ENCODE measurements around the gene SRGN.

The SRGN gene

DNA sequence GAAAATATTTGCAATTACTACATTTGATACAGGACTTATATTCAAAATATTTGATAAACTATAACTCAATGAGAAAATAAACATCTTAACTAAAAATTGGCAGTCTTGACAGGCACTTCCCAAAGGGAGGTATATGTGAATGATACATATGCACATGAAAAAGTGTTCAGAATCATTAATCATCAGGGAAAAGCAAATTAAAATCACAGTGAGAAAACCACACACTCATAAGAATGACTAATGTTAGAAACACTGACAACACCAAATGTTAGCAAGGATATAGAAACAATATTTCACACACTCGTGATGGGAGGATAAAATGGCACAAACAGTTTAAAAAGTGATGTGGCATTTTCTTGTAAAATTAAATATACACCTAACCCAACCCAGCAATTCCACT is 32.0 kb downstream of the SRGN start:
- Histone ChIP-seq H3K27me3 (ENCODE audit: insufficient read depth, low read length) (no peaks in the 10 kb centered on the region), H4K20me1 (ENCODE audit: insufficient read depth, low read length) (no peaks in the 10 kb centered on the region), H3K9me3 (ENCODE audit: low read length) (no peaks in the 10 kb centered on the region), H3K27ac (ENCODE audit: low read depth, low read length, poor library complexity, severe bottlenecking) (no peak overlapping the region), H3K36me3 (ENCODE audit: insufficient read depth, low read length) (no peaks in the 10 kb centered on the region), H3K9me2 (ENCODE audit: low read depth, low read length) (no peaks in the 10 kb centered on the region), H3K4me3 (ENCODE audit: low read depth, low read length, poor library complexity, severe bottlenecking) (no peak overlapping the region), H2AFZ (ENCODE audit: low read length) (no peak overlapping the region), H3K4me2 (ENCODE audit: low read length) (no peak overlapping the region), H3F3A (ENCODE audit: insufficient read depth, low read length) (no peaks in the 10 kb centered on the region), H3K9ac (ENCODE audit: low read length) (no peak overlapping the region), H3K79me2 (ENCODE audit: insufficient read depth, low read length) (peaks cover 5% of the 10 kb centered on the region), H3K4me1 (ENCODE audit: insufficient read depth, low read length, severe bottlenecking) (peaks cover 8% of the 10 kb centered on the region)
- TF ChIP-seq EZH2 (IDR thresholded peaks at IDR 0.05; ENCODE audit: borderline replicate concordance, low read length), result no peak
- TF ChIP-seq, protein P1, sequence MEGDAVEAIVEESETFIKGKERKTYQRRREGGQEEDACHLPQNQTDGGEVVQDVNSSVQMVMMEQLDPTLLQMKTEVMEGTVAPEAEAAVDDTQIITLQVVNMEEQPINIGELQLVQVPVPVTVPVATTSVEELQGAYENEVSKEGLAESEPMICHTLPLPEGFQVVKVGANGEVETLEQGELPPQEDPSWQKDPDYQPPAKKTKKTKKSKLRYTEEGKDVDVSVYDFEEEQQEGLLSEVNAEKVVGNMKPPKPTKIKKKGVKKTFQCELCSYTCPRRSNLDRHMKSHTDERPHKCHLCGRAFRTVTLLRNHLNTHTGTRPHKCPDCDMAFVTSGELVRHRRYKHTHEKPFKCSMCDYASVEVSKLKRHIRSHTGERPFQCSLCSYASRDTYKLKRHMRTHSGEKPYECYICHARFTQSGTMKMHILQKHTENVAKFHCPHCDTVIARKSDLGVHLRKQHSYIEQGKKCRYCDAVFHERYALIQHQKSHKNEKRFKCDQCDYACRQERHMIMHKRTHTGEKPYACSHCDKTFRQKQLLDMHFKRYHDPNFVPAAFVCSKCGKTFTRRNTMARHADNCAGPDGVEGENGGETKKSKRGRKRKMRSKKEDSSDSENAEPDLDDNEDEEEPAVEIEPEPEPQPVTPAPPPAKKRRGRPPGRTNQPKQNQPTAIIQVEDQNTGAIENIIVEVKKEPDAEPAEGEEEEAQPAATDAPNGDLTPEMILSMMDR (IDR thresholded peaks at IDR 0.05; ENCODE audit: low read length), result no peak

DNA sequence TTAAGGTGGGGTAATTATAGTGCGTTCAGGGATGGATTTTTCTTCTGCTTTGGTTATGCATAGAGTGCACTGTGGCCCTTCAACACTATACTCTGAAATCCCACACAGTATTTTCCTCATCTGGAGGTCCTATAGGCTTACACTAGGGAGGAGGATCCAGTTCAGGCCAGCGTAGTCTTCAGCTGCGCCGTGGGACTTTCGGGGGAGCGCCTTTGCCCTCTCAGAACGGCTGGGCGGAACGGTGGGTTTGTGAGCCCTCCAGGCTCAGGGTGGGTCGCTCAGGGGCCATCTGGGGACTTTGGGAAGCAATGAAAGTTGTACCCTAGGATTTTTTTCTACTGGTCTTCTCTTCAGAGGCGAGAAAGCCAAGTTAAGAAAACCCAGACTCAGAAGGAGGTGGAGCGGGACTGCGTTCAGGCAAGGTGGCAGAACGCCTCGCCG is 35.4 kb downstream of the SRGN start:
- Histone ChIP-seq H3F3A (ENCODE audit: insufficient read depth, low read length) (no peaks in the 10 kb centered on the region), H3K36me3 (ENCODE audit: insufficient read depth, low read length) (no peaks in the 10 kb centered on the region), H4K20me1 (ENCODE audit: insufficient read depth, low read length) (no peaks in the 10 kb centered on the region), H3K4me2 (ENCODE audit: low read length) (peak overlapping the region; percentile 85), H3K27me3 (ENCODE audit: insufficient read depth, low read length) (no peaks in the 10 kb centered on the region), H2AFZ (ENCODE audit: low read length) (peak overlapping the region; percentile 29), H3K4me1 (ENCODE audit: insufficient read depth, low read length, severe bottlenecking) (peaks cover 22% of the 10 kb centered on the region), H3K9me3 (ENCODE audit: low read length) (no peaks in the 10 kb centered on the region), H3K79me2 (ENCODE audit: insufficient read depth, low read length) (peaks cover 36% of the 10 kb centered on the region), H3K9ac (ENCODE audit: low read length) (peak overlapping the region; percentile 74), H3K4me3 (ENCODE audit: low read depth, low read length, poor library complexity, severe bottlenecking) (peak overlapping the region; percentile 67), H3K9me2 (ENCODE audit: low read depth, low read length) (no peaks in the 10 kb centered on the region), H3K27ac (ENCODE audit: low read depth, low read length, poor library complexity, severe bottlenecking) (peak overlapping the region; percentile 51)
- no peak for TF ChIP-seq EZH2 (IDR thresholded peaks at IDR 0.05; ENCODE audit: borderline replicate concordance, low read length)
- TF ChIP-seq, protein P1 (IDR thresholded peaks at IDR 0.05; ENCODE audit: low read length), result peak; percentile 53; the same call in 1 of the 2 replicates

GRCh38 chr10:69123747-69124562 is 36.1 kb downstream of the SRGN start, which contains the start of gene VPS26A:
Gene VPS26A (plus strand): TSS chr10:69124178. CDS start chr10:69124278, 100 bp downstream.
- Histone ChIP-seq H3K9me2 (ENCODE audit: low read depth, low read length) (no peaks in the 10 kb centered on the region), H2AFZ (ENCODE audit: low read length) (peak within 1 kb of the TSS; percentile 29), H3K4me1 (ENCODE audit: insufficient read depth, low read length, severe bottlenecking) (peaks cover 26% of the 10 kb centered on the region), H3K27me3 (ENCODE audit: insufficient read depth, low read length) (no peaks in the 10 kb centered on the region), H4K20me1 (ENCODE audit: insufficient read depth, low read length) (no peaks in the 10 kb centered on the region), H3K79me2 (ENCODE audit: insufficient read depth, low read length) (peaks cover 42% of the 10 kb centered on the region), H3K4me2 (ENCODE audit: low read length) (peak within 1 kb of the TSS; percentile 85), H3K4me3 (ENCODE audit: low read depth, low read length, poor library complexity, severe bottlenecking) (peak within 1 kb of the TSS; percentile 67), H3F3A (ENCODE audit: insufficient read depth, low read length) (no peaks in the 10 kb centered on the region), H3K27ac (ENCODE audit: low read depth, low read length, poor library complexity, severe bottlenecking) (peak within 1 kb of the TSS; percentile 51), H3K36me3 (ENCODE audit: insufficient read depth, low read length) (no peaks in the 10 kb centered on the region), H3K9ac (ENCODE audit: low read length) (peak within 1 kb of the TSS; percentile 74), H3K9me3 (ENCODE audit: low read length) (no peaks in the 10 kb centered on the region)
- TF ChIP-seq, protein P1 (IDR thresholded peaks at IDR 0.05; ENCODE audit: low read length), result no peak
- TF ChIP-seq EZH2 (IDR thresholded peaks at IDR 0.05; ENCODE audit: borderline replicate concordance, low read length), result no peak
